D721Med (cell line): ENCODE measurements around the gene NFU1.

Source experiments
- DNase-seq: peaks from one replicate; pipeline ENCODE4 v3.0.0; 2011; ENCODE audit warnings: low spot score; ENCODE audit not compliant: insufficient read length
- FAIRE-seq: peaks from 2 replicates; lab custom pipeline; 2011; peaks lifted over from hg19 to GRCh38; lab: Jason Lieb, UNC
- CTCF ChIP-seq: IDR thresholded peaks from 2 replicates; pipeline ENCODE4 v1.5.1; 2012; ENCODE audit warnings: mild to moderate bottlenecking, control low read depth; ENCODE audit not compliant: insufficient read depth; ENCODE audit errors: missing control alignments

Gene NFU1

GRCh38 chr2:69416147-69416546, 21.1 kb downstream of the NFU1 start:
- DNase-seq (no peak), FAIRE-seq (no peak)
- no peak for TF ChIP-seq CTCF

GRCh38 chr2:69411120-69411519, 26.1 kb downstream of the NFU1 start:
- DNase-seq (no peak), FAIRE-seq (no peak)
- TF ChIP-seq CTCF: no peak

GRCh38 chr2:69405306-69405705, 31.9 kb downstream of the NFU1 start:
- TF ChIP-seq CTCF: no peak
- DNase-seq (no peak), FAIRE-seq (no peak)

- FAIRE-seq (no peak), DNase-seq (no peak)
- TF ChIP-seq CTCF: no peak
Measured at GRCh38 chr2:69400121-69400520, 37.1 kb downstream of the NFU1 start.

- no peak for FAIRE-seq
- no peak for DNase-seq
- TF ChIP-seq CTCF: no peak
Measured at GRCh38 chr2:69397234-69397633, 40.0 kb downstream of the NFU1 start.

- FAIRE-seq (no peak), DNase-seq (no peak)
- TF ChIP-seq CTCF: no peak
Measured at GRCh38 chr2:69395866-69396265, 41.4 kb downstream of the NFU1 start.

GRCh38 chr2:69393963-69394362, 43.3 kb downstream of the NFU1 start:
- no peak for FAIRE-seq

More at GRCh38 chr2:69393963-69394362, 43.3 kb downstream of the NFU1 start:
- TF ChIP-seq CTCF: no peak
- DNase-seq: no peak
